Heart right ventricle (tissue), 16 donors: Measurements from ENCODE around the gene PADI1. TPM values are rescaled to one million over a fixed set of nuclear protein-coding genes. Genes with fewer than 3 reads are reported as not detected.

Experiments used
- ATAC-seq, 8 donors: fragments of 200-7000 bp; cut with Tn5 transposase; one replicate each; pipeline ENCODE4 v1.9.1; 2020; ENCODE audit warnings: mild to moderate bottlenecking in 8 of 8, moderate library complexity in 8 of 8, moderate number of reproducible peaks in 1 of 8
- DNase-seq, 2 donors: peaks; one replicate each; pipeline ENCODE4 v3.0.0-alpha.2; 2020
- H3K27ac ChIP-seq, 10 donors: fragments of 200-600 bp; sonication (generic) in 2 of 10; one replicate each; pipeline versions ENCODE4 v1.5.0 to v1.8.0; 2020 to 2022; ENCODE audit warnings: mild to moderate bottlenecking in 3 of 10
- H3K27me3 ChIP-seq, 7 donors: fragments of 200-600 bp; one replicate each; pipeline ENCODE4 v1.8.0; 2021 to 2022; ENCODE audit warnings: mild to moderate bottlenecking in 2 of 7
- H3K36me3 ChIP-seq, 9 donors: fragments of 200-600 bp; sonication (generic) in 1 of 9; one replicate each; pipeline versions ENCODE4 v1.5.0 to v1.8.0; 2020 to 2022; ENCODE audit warnings: mild to moderate bottlenecking in 2 of 9
- H3K4me1 ChIP-seq, 9 donors: fragments of 200-600 bp; sonication (generic) in 1 of 9; one replicate each; pipeline versions ENCODE4 v1.5.0 to v1.8.0; 2020 to 2022; ENCODE audit warnings: mild to moderate bottlenecking in 4 of 9
- H3K4me3 ChIP-seq, 10 donors: fragments of 200-600 bp; sonication (generic) in 2 of 10; one replicate each; pipeline versions ENCODE4 v1.5.0 to v1.8.0; 2020 to 2022; ENCODE audit warnings: mild to moderate bottlenecking in 7 of 10, moderate library complexity in 2 of 10
- H3K9me3 ChIP-seq, 11 donors: fragments of 200-600 bp in 10 of 11; sonication (generic) in 2 of 11; one replicate each; pipeline versions ENCODE4 v1.5.0 to v1.8.0; 2013 to 2022; ENCODE audit warnings: mild to moderate bottlenecking in 2 of 11, control low read depth in 1 of 11, moderate library complexity in 1 of 11
- CTCF ChIP-seq, 9 donors: fragments of 200-600 bp; sonication (generic) in 2 of 9; IDR thresholded peaks; one replicate each; pipeline versions ENCODE4 v1.5.0 to v1.8.0; 2021 to 2022; ENCODE audit warnings: antibody characterized with exemption in 9 of 9, mild to moderate bottlenecking in 5 of 9, moderate library complexity in 1 of 9
- WGBS, 2 donors: extraction: QIAGEN DNeasy Blood & Tissue Kit; methylation state at CpG; one replicate each; pipeline ENCODE4 v1.1.7; 2013; ENCODE audit warnings: inconsistent platforms in 1 of 2; 5-methylcytosine and 5-hydroxymethylcytosine counted together
- intact Hi-C, 10 donors: fragments of 100-400 bp; cut with DNase I; formaldehyde crosslinking; loops; one replicate each; pipeline versions ENCODE4 v1.11.1 to v1.14.2; 2022
- polyA plus RNA-seq, 2 donors: library from polyadenylated mRNA; stranded (reverse); fragments of 200-250 nt; gene quantifications; one replicate each; pipeline ENCODE4 v1.2.3, GENCODE V29; 2013
- total RNA-seq, 10 donors: library from RNA; stranded (reverse); fragmentation: NEBNext Ultra II Directional in 3 of 10; extraction: Animal tissue kit (Norgen Biotek cat#: 25700) in 3 of 10; gene quantifications; one replicate each; pipeline versions ENCODE4 v1.2.1 to v1.2.4, GENCODE V29; 2021 to 2023
- donor health status: Arrhythmogenic right ventricular cardiomyopathy.
- donor health status: ischemic (EF 13 %, LVEDD 7.1; RV severe dilation, severe dysfunction).
- donor health status: healthy with polysubstance abuse.
- donor health status: DM: no; HTN: yes; CAD: no.
- donor health status: DM: no; HTN: no; CAD: no.
- donor health status: ischemic (EF 25% LVEDD 6.9; RV normal size, moderate dysfunction).
- donor health status: ischemic (EF 25% LVEDD 5.7; RV mildly dilated, moderate dysfunction).
- donor health status: healthy.
- donor health status: DM: yes; HTN: yes; CAD: no.
- donor health status: Ischemic cardiomyopathy.
- donor health status: ischemic (EF 35%, LVEDD 5.7; RV mildly dilated, moderate dysfunction).
- donor health status: nonischemic (EF 11% LVEDD 7.7; RV severe dilation, severe dysfunction).
- donor health status: DM: yes; HTN: yes; CAD: no.
- donor health status: PGD.
- donor health status: ischemic (EF 29% LVEDD 5.4; RV normal size, mild dysfunction).
- donor health status: nonischemic (EF 23%, LVEDD 6.1; RV moderate dilation, normal function).

Gene PADI1
- total and polyA plus RNA-seq, 12 donors: 0.01 TPM; not detected in 11

DNA sequence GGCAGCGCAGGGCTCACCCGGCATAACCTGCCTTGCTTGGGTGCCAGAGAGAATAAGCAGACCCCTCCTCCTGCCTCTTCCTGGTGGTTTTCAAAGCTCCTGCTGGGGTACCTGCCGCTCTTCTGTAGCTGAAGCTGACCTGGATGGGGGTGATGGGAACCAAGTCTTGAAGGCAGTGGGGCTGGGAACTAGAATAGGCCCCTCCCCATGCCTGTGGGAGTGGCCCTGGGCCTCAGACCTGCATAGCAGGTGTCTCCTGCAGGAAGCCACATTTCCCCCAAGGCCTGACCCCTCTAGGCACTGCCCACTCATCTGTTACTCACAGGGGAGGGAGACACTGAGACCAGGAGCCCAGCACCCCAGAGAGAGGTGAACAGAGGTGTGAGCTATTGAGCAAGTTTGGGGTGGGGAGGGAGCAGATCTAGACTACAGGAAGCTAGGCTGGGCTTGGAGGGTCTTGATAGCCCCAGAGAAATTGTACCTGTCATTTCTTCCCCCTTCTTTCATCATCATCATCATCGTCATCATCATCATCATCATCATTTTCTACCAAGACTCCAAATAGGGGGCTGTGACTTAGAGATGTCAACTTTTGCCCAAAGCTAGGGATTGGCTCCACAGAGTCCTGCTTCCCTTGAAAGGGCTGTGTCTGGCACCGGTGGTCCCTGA, 10.1 kb downstream of the PADI1 start:
- no peak for DNase-seq
- WGBS, 2 donors: 79 to 86% methylated on average over 5 of the region's 5 CpGs
- ATAC-seq: no peak
- peaks cover 0 to 92% (median 70%) of the 10 kb centered on the region in 7 donors for H3K27me3 ChIP-seq
- intact Hi-C loops: no loop called here
- H3K4me1 ChIP-seq: peaks cover 0 to 14% (median 0%) of the 10 kb centered on the region in 9 donors
- TF ChIP-seq CTCF (IDR thresholded peaks at IDR 0.05): no peak
- no peaks in the 10 kb centered on the region for H3K36me3 ChIP-seq
- H3K9me3 ChIP-seq: no peaks in the 10 kb centered on the region
- H3K27ac ChIP-seq: no peak overlapping the region
- no peak overlapping the region for H3K4me3 ChIP-seq

- no peaks in the 10 kb centered on the region for H3K9me3 ChIP-seq
- no peak overlapping the region for H3K4me3 ChIP-seq
- DNase-seq (no peak), ATAC-seq (no peak)
- H3K36me3 ChIP-seq: no peaks in the 10 kb centered on the region
- TF ChIP-seq CTCF (IDR thresholded peaks at IDR 0.05): no peak
- no peak overlapping the region for H3K27ac ChIP-seq
- peaks cover 0 to 93% (median 74%) of the 10 kb centered on the region in 7 donors for H3K27me3 ChIP-seq
- 81% methylated on average over 6 of the region's 6 CpGs for WGBS, 2 donors
- intact Hi-C loops: no loop called here
- peaks cover 0 to 14% (median 0%) of the 10 kb centered on the region in 9 donors for H3K4me1 ChIP-seq
Observed at GRCh38 chr1:17215545-17215890, 10.6 kb downstream of the PADI1 start.

GRCh38 chr1:17216078-17216477, 11.2 kb downstream of the PADI1 start:
- H3K4me3 ChIP-seq: no peak overlapping the region
- H3K4me1 ChIP-seq: peaks cover 0 to 14% (median 0%) of the 10 kb centered on the region in 9 donors
- no peaks in the 10 kb centered on the region for H3K36me3 ChIP-seq
- ATAC-seq: no peak
- H3K9me3 ChIP-seq: no peaks in the 10 kb centered on the region
- intact Hi-C loops: no loop called here
- DNase-seq: no peak
- TF ChIP-seq CTCF (IDR thresholded peaks at IDR 0.05): no peak
- peaks cover 0 to 96% (median 74%) of the 10 kb centered on the region in 7 donors for H3K27me3 ChIP-seq
- WGBS, 2 donors: 19 to 29% methylated on average over 5 of the region's 5 CpGs
- no peak overlapping the region for H3K27ac ChIP-seq

GRCh38 chr1:17217607-17218006, 12.7 kb downstream of the PADI1 start:
- no peaks in the 10 kb centered on the region for H3K9me3 ChIP-seq
- WGBS, 2 donors: 71 to 72% methylated on average over 3 of the region's 3 CpGs
- peaks cover 0 to 7% (median 0%) of the 10 kb centered on the region in 9 donors for H3K4me1 ChIP-seq
- intact Hi-C loops: no loop called here
- ATAC-seq (no peak), DNase-seq (no peak)
- no peaks in the 10 kb centered on the region for H3K36me3 ChIP-seq
- H3K27ac ChIP-seq: no peak overlapping the region
- H3K4me3 ChIP-seq: no peak overlapping the region
- H3K27me3 ChIP-seq: peaks cover 0 to 94% (median 67%) of the 10 kb centered on the region in 7 donors
- TF ChIP-seq CTCF (IDR thresholded peaks at IDR 0.05): no peak
